Smooth muscle cell (in vitro differentiated cells): ENCODE results near the gene PLG. TPM values are rescaled to one million over a fixed set of nuclear protein-coding genes. Genes with fewer than 3 reads are reported as not detected.

Source experiments
- polyA plus RNA-seq: library from polyadenylated mRNA; unstranded; fragments of >200 nt; fragmentation: Nextera tagmentation; extraction: Ambion mirVana; gene quantifications from 2 replicates; pipeline ENCODE4 v1.2.1, GENCODE V29; 2016
- total RNA-seq: library from RNA; depleted of rRNA; stranded (reverse); fragments of >200 nt; gene quantifications from 2 replicates; pipeline ENCODE4 v1.2.3, GENCODE V29; 2014

Gene PLG
- total and polyA plus RNA-seq, 2 experiments from 2014 or later: 1.5 TPM; not detected in 1

Other genes with a start within 250 kb of the PLG start
- not detected in 2 replicates for gene LPA, start 38.0 kb upstream of the PLG start, total RNA-seq
- gene LPA, start 38.0 kb upstream of the PLG start, polyA plus RNA-seq: not detected in 2 replicates